ENCODE data around the gene FSD2.

The FSD2 gene

DNA sequence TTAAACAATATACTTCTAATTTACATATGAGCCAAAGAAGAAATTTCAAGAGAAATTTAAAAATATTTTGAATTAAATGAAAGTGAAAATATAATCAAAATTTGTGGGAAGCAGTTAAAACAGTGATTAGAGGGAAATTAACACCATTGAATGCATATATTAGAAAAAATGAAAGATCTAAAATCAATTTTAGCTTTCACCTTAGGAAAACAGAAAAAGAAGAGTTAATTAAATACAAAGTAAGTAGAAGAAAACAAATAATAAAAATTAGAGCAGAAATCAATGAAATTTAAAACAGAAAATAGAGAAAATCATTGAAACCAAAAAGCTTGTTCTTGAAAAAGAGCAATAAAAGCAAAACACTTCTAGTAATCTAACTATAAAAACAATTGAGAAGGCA, 57.6 kb downstream of the FSD2 start:
- POLR2A ChIA-PET (ENCODE audit: low non-redundant PET) = no interaction called here
- H3K27ac ChIP-seq = no peak overlapping the region
- DNase-seq (ENCODE audit: low spot score) = no peak
- no peak for TF ChIP-seq CTCF (conservative IDR thresholded peaks at IDR 0.05; ENCODE audit: low read depth)
- CTCF ChIA-PET = no interaction called here

DNA sequence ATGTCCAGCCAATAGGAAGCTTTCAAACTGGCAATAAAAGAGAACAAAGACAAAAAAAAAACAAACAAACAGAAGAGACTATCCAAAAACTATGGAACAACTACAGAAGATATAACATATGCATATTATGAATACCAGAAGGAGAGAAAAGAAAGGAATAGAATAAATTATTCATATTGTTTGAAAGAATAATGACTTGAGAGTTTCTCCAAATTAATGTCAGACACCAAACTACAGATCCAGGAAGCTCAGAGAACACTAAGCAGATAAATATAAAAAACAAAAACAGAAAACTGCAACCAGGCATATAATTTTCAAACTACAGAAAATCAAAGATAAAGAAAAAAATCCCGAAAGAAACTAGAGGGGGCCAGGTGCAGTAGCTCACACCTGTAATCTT, 62.1 kb downstream of the FSD2 start:
- DNase-seq (ENCODE audit: low spot score) = no peak
- CTCF ChIA-PET = interaction anchor here (0.6 to 0.7 kb wide), 2 partner anchors 16 to 166 kb away, joined by 3 to 6 read pairs; no protein-coding TSS in a partner anchor
- POLR2A ChIA-PET (ENCODE audit: low non-redundant PET) = no interaction called here
- TF ChIP-seq CTCF (conservative IDR thresholded peaks at IDR 0.05; ENCODE audit: low read depth) = no peak
- H3K27ac ChIP-seq = peak overlapping the region; percentile 86; the same call in 1 of the 2 replicates

GRCh38 chr15:82742134-82742533, 63.7 kb downstream of the FSD2 start:
- CTCF ChIA-PET = interaction anchor here (0.7 kb wide), 2 partner anchors 44 to 857 kb away, joined by 3 read pairs; no protein-coding TSS in a partner anchor
- POLR2A ChIA-PET (ENCODE audit: low non-redundant PET) = interaction anchor here (0.7 to 1.3 kb wide), 2 partner anchors 8 to 69 kb away, joined by 3 to 5 read pairs; no protein-coding TSS in a partner anchor
- H3K27ac ChIP-seq = peak overlapping the region; percentile 86
- TF ChIP-seq CTCF (conservative IDR thresholded peaks at IDR 0.05; ENCODE audit: low read depth) = no peak
- peak; percentile 57 for DNase-seq (ENCODE audit: low spot score)

DNA sequence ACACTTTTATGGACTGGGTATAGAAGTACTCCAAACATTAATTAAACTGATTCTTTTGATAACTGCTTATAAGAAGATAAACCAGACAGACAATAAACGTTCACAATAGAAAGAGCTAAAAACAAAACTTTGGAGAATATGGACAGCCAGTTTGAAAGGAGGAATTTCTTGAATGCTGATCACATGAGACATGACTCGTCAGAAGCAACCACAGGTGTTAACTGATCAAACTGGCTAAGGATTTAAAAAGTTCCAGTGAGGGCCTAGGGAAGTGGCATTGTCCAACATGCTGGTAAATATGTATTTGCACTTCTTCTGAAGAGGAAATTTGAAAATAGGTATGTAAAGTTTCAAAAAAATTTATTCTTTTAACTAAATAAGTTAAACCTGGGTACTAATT, 66.8 kb downstream of the FSD2 start:
- ChIA-PET POLR2A (ENCODE audit: low non-redundant PET) (no interaction called here), CTCF (no interaction called here)
- no peak overlapping the region for H3K27ac ChIP-seq
- TF ChIP-seq CTCF (conservative IDR thresholded peaks at IDR 0.05; ENCODE audit: low read depth) = no peak
- DNase-seq (ENCODE audit: low spot score) = no peak

DNA sequence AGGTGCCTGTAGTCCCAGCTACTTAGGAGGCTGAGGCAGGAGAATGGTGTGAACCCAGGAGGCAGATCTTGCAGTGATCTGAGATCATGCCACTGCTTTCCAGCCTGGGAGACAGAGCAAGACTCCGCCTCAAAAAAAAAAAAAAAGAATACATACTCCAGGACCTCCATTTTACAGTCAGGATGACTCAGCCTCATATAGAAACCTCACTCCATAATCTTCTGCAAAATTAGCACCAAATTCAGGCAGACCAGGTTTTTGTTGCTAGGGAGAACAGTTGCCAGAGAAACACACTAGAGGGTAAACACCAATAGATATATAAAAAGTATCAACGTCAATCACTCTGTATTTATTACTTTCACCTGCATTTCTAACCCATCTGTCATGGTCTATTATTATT, 67.9 kb downstream of the FSD2 start:
- ChIA-PET POLR2A (ENCODE audit: low non-redundant PET) (no interaction called here), CTCF (no interaction called here)
- TF ChIP-seq CTCF (conservative IDR thresholded peaks at IDR 0.05; ENCODE audit: low read depth) = no peak
- DNase-seq (ENCODE audit: low spot score) = peak; percentile 19
- H3K27ac ChIP-seq = peak overlapping the region; percentile 33; the same call in 1 of the 2 replicates

DNA sequence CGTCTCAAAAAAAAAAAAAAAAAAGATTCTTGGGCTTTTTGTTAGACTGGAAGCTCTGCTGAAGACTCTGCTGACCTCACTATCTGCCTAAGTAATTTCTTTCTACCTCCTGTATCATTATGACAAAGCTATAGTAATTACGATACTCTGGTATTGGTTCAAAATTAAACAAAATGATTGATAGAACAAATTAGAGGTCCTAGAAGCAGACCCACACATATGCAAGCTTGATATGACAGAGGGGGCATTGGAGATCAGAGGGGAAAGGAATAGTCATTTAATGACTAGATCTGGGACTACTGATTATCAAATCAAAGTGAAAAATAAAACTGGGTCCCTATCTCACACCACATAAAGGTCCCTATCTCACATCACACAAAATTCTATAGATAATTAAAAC, 74.3 kb downstream of the FSD2 start:
- H3K27ac ChIP-seq = no peak overlapping the region
- ChIA-PET CTCF (no interaction called here), POLR2A (ENCODE audit: low non-redundant PET) (no interaction called here)
- no peak for DNase-seq (ENCODE audit: low spot score)
- TF ChIP-seq CTCF (conservative IDR thresholded peaks at IDR 0.05; ENCODE audit: low read depth) = no peak

Data from RWPE1 (cell line).